ENCODE data around the gene TAS2R41.
"Not testable (repeated sequence)": the region's sequence is repeated elsewhere in the genome, so short reads cannot be mapped to it uniquely, and the experiment has no call there.

Gene TAS2R41

GRCh38 chr7:143456992-143457793, 20.5 kb upstream of the TAS2R41 start:
- Histone ChIP-seq H3K27ac (ENCODE audit: low read depth, low read length) (no peak overlapping the region), H3K4me1 (ENCODE audit: control insufficient read depth, insufficient read depth, low read length) (no peaks in the 10 kb centered on the region), H3K9me3 (ENCODE audit: control insufficient read depth, insufficient read depth, low read depth, low read length) (peaks cover 9% of the 10 kb centered on the region), H3K9ac (ENCODE audit: low read length) (no peak overlapping the region), H3K4me3 (ENCODE audit: low read depth, low read length) (no peak overlapping the region), H3K36me3 (ENCODE audit: control insufficient read depth, insufficient read depth, low read length) (no peaks in the 10 kb centered on the region), H3K27me3 (ENCODE audit: control insufficient read depth, insufficient read depth, low read length) (no peaks in the 10 kb centered on the region)

- peaks cover 14% of the 10 kb centered on the region for H3K9me3 ChIP-seq (ENCODE audit: control insufficient read depth, insufficient read depth, low read depth, low read length)
- H3K4me3 ChIP-seq (ENCODE audit: low read depth, low read length) = no peak overlapping the region
- H3K9ac ChIP-seq (ENCODE audit: low read length) = no peak overlapping the region
- no peaks in the 10 kb centered on the region for H3K4me1 ChIP-seq (ENCODE audit: control insufficient read depth, insufficient read depth, low read length)
- H3K36me3 ChIP-seq (ENCODE audit: control insufficient read depth, insufficient read depth, low read length) = no peaks in the 10 kb centered on the region
- no peaks in the 10 kb centered on the region for H3K27me3 ChIP-seq (ENCODE audit: control insufficient read depth, insufficient read depth, low read length)
- no peak overlapping the region for H3K27ac ChIP-seq (ENCODE audit: low read depth, low read length)
Measured at GRCh38 chr7:143458263-143458662, 19.4 kb upstream of the TAS2R41 start.

DNA sequence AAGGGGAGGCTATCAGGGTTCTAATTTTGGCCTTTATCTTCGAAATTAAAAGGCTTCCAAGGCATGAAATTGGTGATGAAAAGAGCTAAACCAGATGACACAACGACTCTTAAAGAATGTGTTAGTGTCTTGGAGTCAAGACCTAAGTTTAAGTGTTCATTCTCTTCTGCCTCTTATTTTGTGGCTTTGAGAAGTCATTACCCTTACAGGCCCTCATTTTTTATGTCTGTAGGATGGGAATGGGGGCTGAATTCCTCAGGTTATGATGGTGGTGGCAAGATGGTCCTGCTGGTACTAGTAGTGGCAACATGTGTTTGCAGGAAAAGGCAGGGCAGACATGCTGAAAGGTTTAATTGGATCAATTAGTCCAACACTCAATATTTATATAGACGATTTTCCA, 19.0 kb upstream of the TAS2R41 start:
- H3K27ac ChIP-seq (ENCODE audit: low read depth, low read length) = no peak overlapping the region
- peaks cover 14% of the 10 kb centered on the region for H3K9me3 ChIP-seq (ENCODE audit: control insufficient read depth, insufficient read depth, low read depth, low read length)
- no peaks in the 10 kb centered on the region for H3K36me3 ChIP-seq (ENCODE audit: control insufficient read depth, insufficient read depth, low read length)
- H3K27me3 ChIP-seq (ENCODE audit: control insufficient read depth, insufficient read depth, low read length) = no peaks in the 10 kb centered on the region
- H3K4me3 ChIP-seq (ENCODE audit: low read depth, low read length) = no peak overlapping the region
- no peak overlapping the region for H3K9ac ChIP-seq (ENCODE audit: low read length)
- no peaks in the 10 kb centered on the region for H3K4me1 ChIP-seq (ENCODE audit: control insufficient read depth, insufficient read depth, low read length)

DNA sequence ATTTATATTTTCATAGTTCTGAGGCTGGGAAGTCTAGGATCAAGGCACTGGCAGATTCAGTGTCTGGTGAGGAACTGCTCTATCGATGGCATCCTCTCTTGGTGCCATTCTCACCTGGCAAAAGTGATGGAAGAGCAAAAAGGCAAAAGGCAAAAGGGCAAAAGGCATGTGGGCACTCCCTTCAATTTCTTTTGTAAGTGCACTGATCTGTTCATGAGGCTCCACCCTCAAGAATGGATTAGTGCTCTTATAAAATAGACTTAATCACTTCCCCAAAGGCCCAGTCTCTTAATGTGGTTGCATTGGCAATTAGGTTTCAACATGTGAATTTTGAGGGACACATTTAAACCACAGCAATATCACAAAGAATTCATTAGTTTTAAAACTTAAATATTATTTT, 18.3 kb upstream of the TAS2R41 start:
- Histone ChIP-seq H3K36me3 (ENCODE audit: control insufficient read depth, insufficient read depth, low read length) (no peaks in the 10 kb centered on the region), H3K4me1 (ENCODE audit: control insufficient read depth, insufficient read depth, low read length) (no peaks in the 10 kb centered on the region), H3K9me3 (ENCODE audit: control insufficient read depth, insufficient read depth, low read depth, low read length) (peaks cover 14% of the 10 kb centered on the region), H3K9ac (ENCODE audit: low read length) (no peak overlapping the region), H3K27ac (ENCODE audit: low read depth, low read length) (no peak overlapping the region), H3K27me3 (ENCODE audit: control insufficient read depth, insufficient read depth, low read length) (no peaks in the 10 kb centered on the region), H3K4me3 (ENCODE audit: low read depth, low read length) (no peak overlapping the region)

DNA sequence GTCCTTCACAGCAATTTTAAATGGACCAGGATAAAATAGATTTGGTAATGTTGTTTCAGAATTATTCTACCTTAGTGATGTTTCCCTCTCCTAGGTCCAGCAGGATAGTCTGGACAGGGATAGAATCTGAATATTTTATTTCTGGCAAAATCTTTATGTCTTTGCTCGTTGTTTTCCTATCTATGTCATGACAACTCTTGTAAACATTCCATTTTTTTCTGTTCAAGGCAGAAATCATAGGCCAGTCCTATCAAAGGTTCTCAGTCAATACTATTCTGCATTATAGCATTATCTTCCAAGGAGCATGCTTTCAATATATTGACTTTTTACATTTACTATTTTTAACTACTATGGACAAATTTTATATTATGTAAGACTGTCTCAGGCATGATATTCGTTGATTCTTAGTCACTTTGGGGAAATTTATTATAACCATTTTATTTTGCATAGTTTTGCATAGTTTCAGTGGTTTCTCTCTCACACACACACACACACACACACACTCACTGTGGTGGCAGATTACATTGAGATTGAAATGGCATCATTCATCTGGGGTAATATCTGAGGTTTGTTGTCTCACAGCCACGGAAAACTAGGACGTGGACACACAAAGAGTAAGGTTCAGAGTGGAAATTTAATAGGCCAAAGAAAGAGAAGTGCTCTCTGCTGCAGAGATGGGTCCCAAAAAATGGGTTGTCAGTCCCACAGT, 17.2 kb upstream of the TAS2R41 start:
- no peaks in the 10 kb centered on the region for H3K4me1 ChIP-seq (ENCODE audit: control insufficient read depth, insufficient read depth, low read length)
- no peak overlapping the region for H3K27ac ChIP-seq (ENCODE audit: low read depth, low read length)

GRCh38 chr7:143462045-143462444, 15.6 kb upstream of the TAS2R41 start:
- no peaks in the 10 kb centered on the region for H3K36me3 ChIP-seq (ENCODE audit: control insufficient read depth, insufficient read depth, low read length)
- H3K27ac ChIP-seq (ENCODE audit: low read depth, low read length) = no peak overlapping the region
- no peak overlapping the region for H3K4me3 ChIP-seq (ENCODE audit: low read depth, low read length)
- H3K27me3 ChIP-seq (ENCODE audit: control insufficient read depth, insufficient read depth, low read length) = no peaks in the 10 kb centered on the region
- H3K4me1 ChIP-seq (ENCODE audit: control insufficient read depth, insufficient read depth, low read length) = no peaks in the 10 kb centered on the region
- H3K9ac ChIP-seq (ENCODE audit: low read length) = no peak overlapping the region
- peaks cover 14% of the 10 kb centered on the region for H3K9me3 ChIP-seq (ENCODE audit: control insufficient read depth, insufficient read depth, low read depth, low read length)

More for the DNA sequence above, 17.2 kb upstream of the TAS2R41 start:
- peaks cover 14% of the 10 kb centered on the region for H3K9me3 ChIP-seq (ENCODE audit: control insufficient read depth, insufficient read depth, low read depth, low read length)
- H3K4me3 ChIP-seq (ENCODE audit: low read depth, low read length) = no peak overlapping the region
- H3K36me3 ChIP-seq (ENCODE audit: control insufficient read depth, insufficient read depth, low read length) = no peaks in the 10 kb centered on the region
- no peak overlapping the region for H3K9ac ChIP-seq (ENCODE audit: low read length)
- H3K27me3 ChIP-seq (ENCODE audit: control insufficient read depth, insufficient read depth, low read length) = no peaks in the 10 kb centered on the region

DNA sequence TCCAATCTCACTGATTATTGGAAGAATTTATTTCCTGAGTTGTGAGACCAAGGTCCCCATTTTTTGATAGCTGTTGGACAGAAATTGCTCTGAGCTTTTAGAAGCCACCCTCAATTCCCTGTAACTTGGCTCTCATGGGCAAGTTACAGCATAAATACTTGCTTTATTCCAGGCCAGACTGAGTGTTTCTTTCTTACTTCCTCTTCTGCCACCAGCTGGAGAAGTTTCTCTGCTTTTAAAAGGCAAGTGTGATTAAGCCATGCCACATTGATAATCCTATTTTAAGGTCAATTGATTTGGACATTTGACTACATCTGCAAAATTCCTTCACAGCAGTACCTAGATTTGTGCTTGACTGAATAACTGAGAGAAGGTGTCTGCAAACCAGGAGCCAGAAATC, 14.1 kb upstream of the TAS2R41 start:
- no peak overlapping the region for H3K27ac ChIP-seq (ENCODE audit: low read depth, low read length)
- H3K4me1 ChIP-seq (ENCODE audit: control insufficient read depth, insufficient read depth, low read length) = no peaks in the 10 kb centered on the region
- H3K4me3 ChIP-seq (ENCODE audit: low read depth, low read length) = no peak overlapping the region
- H3K36me3 ChIP-seq (ENCODE audit: control insufficient read depth, insufficient read depth, low read length) = no peaks in the 10 kb centered on the region
- no peaks in the 10 kb centered on the region for H3K27me3 ChIP-seq (ENCODE audit: control insufficient read depth, insufficient read depth, low read length)
- no peak overlapping the region for H3K9ac ChIP-seq (ENCODE audit: low read length)
- peaks cover 14% of the 10 kb centered on the region for H3K9me3 ChIP-seq (ENCODE audit: control insufficient read depth, insufficient read depth, low read depth, low read length)

DNA sequence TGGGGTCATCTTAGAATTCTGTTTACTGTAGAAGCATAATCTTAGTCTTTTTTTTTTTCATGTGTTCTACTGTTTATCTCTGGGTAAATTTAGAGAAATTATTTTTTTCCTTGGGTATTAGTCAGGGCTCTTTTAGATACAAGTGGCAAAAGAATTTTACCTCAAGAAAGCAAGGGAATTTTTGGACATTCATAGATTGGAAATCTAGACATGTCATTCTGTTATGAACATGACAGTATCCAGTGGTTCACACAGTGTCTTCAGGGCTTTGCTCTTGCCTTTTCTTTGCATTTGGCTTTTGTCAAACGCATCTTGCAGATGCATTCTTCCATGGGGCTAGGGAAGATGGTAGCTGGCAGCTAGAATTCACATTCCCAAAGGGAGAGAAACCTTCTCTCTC, 13.7 kb upstream of the TAS2R41 start:
- Histone ChIP-seq H3K9ac (ENCODE audit: low read length) (no peak overlapping the region), H3K27me3 (ENCODE audit: control insufficient read depth, insufficient read depth, low read length) (no peaks in the 10 kb centered on the region), H3K4me1 (ENCODE audit: control insufficient read depth, insufficient read depth, low read length) (no peaks in the 10 kb centered on the region), H3K9me3 (ENCODE audit: control insufficient read depth, insufficient read depth, low read depth, low read length) (peaks cover 14% of the 10 kb centered on the region), H3K27ac (ENCODE audit: low read depth, low read length) (no peak overlapping the region), H3K4me3 (ENCODE audit: low read depth, low read length) (no peak overlapping the region), H3K36me3 (ENCODE audit: control insufficient read depth, insufficient read depth, low read length) (no peaks in the 10 kb centered on the region)

GRCh38 chr7:143467724-143468123, 9.9 kb upstream of the TAS2R41 start:
- Histone ChIP-seq H3K36me3 (ENCODE audit: control insufficient read depth, insufficient read depth, low read length) (no peaks in the 10 kb centered on the region), H3K4me3 (ENCODE audit: low read depth, low read length) (no peak overlapping the region), H3K9ac (ENCODE audit: low read length) (no peak overlapping the region), H3K4me1 (ENCODE audit: control insufficient read depth, insufficient read depth, low read length) (no peaks in the 10 kb centered on the region), H3K27me3 (ENCODE audit: control insufficient read depth, insufficient read depth, low read length) (no peaks in the 10 kb centered on the region), H3K9me3 (ENCODE audit: control insufficient read depth, insufficient read depth, low read depth, low read length) (peaks cover 2% of the 10 kb centered on the region; the same call in 1 of the 2 replicates), H3K27ac (ENCODE audit: low read depth, low read length) (no peak overlapping the region)

- H3K27me3 ChIP-seq (ENCODE audit: control insufficient read depth, insufficient read depth, low read length); H3K27ac ChIP-seq (ENCODE audit: low read depth, low read length); H3K9ac ChIP-seq (ENCODE audit: low read length): not testable (repeated sequence)
Measured at GRCh38 chr7:143472071-143472689, 5.5 kb upstream of the TAS2R41 start.

More at GRCh38 chr7:143472071-143472689, 5.5 kb upstream of the TAS2R41 start:
- H3K4me3 ChIP-seq (ENCODE audit: low read depth, low read length); H3K4me1 ChIP-seq (ENCODE audit: control insufficient read depth, insufficient read depth, low read length); H3K9me3 ChIP-seq (ENCODE audit: control insufficient read depth, insufficient read depth, low read depth, low read length); H3K36me3 ChIP-seq (ENCODE audit: control insufficient read depth, insufficient read depth, low read length): not testable (repeated sequence)
